ENCODE results near the gene RBM33. TPM values are rescaled to one million over a fixed set of nuclear protein-coding genes. Genes with fewer than 3 reads are reported as not detected.

RBM33 gene
- total RNA-seq, 4 donors from 2014 or later, result 27.0 to 34.5 (median 32.6) TPM

GRCh38 chr7:155700847-155701246, 56.4 kb downstream of the RBM33 start:
- TF ChIP-seq POLR2AphosphoS5 (IDR thresholded peaks at IDR 0.05) (no peak), POLR2A (IDR thresholded peaks at IDR 0.05; ENCODE audit: low read depth) (no peak), EP300 (IDR thresholded peaks at IDR 0.05) (no peak), CTCF (IDR thresholded peaks at IDR 0.05) (no peak)
- Histone ChIP-seq H3K27me3 (no peaks in the 10 kb centered on the region), H3K27ac (replicated peaks in 1 of 4) (no peak overlapping the region), H3K36me3 (peaks cover 16 to 48% (median 31%) of the 10 kb centered on the region in 4 donors), H3K4me1 (peaks cover 4 to 16% (median 10%) of the 10 kb centered on the region in 4 donors), H3K4me3 (no peak overlapping the region), H3K9me3 (no peaks in the 10 kb centered on the region)
- WGBS, result 95% methylated on average over 6 of the region's 6 CpGs
- DNase-seq (ENCODE audit: extremely low spot score), result no peak
- intact Hi-C loops (cut with DNase I), result no loop called here

GRCh38 chr7:155701972-155702544, 57.6 kb downstream of the RBM33 start:
- Histone ChIP-seq H3K36me3 (peaks cover 16 to 60% (median 39%) of the 10 kb centered on the region in 4 donors), H3K9me3 (no peaks in the 10 kb centered on the region), H3K27ac (replicated peaks in 1 of 4) (no peak overlapping the region), H3K4me1 (peaks cover 0 to 16% (median 7%) of the 10 kb centered on the region in 4 donors), H3K27me3 (no peaks in the 10 kb centered on the region), H3K4me3 (no peak overlapping the region)
- no peak for TF ChIP-seq POLR2A (IDR thresholded peaks at IDR 0.05; ENCODE audit: low read depth)
- TF ChIP-seq EP300 (IDR thresholded peaks at IDR 0.05), result no peak
- no peak for TF ChIP-seq CTCF (IDR thresholded peaks at IDR 0.05)
- TF ChIP-seq POLR2AphosphoS5 (IDR thresholded peaks at IDR 0.05), result no peak
- WGBS, result 95% methylated on average over 3 of the region's 3 CpGs
- intact Hi-C loops (cut with DNase I), result no loop called here
- DNase-seq (ENCODE audit: extremely low spot score), result no peak

GRCh38 chr7:155702616-155703015, 58.2 kb downstream of the RBM33 start:
- Histone ChIP-seq H3K9me3 (no peaks in the 10 kb centered on the region), H3K4me1 (peaks cover 0 to 16% (median 7%) of the 10 kb centered on the region in 4 donors), H3K4me3 (no peak overlapping the region), H3K27ac (replicated peaks in 1 of 4) (no peak overlapping the region), H3K27me3 (no peaks in the 10 kb centered on the region), H3K36me3 (peaks cover 17 to 66% (median 45%) of the 10 kb centered on the region in 4 donors)
- TF ChIP-seq CTCF (IDR thresholded peaks at IDR 0.05) (no peak), POLR2A (IDR thresholded peaks at IDR 0.05; ENCODE audit: low read depth) (no peak), EP300 (IDR thresholded peaks at IDR 0.05) (no peak), POLR2AphosphoS5 (IDR thresholded peaks at IDR 0.05) (no peak)
- DNase-seq (ENCODE audit: extremely low spot score), result no peak
- WGBS, result 94% methylated on average over 1 of the region's 1 CpG
- intact Hi-C loops (cut with DNase I), result no loop called here

GRCh38 chr7:155705623-155706360, 61.3 kb downstream of the RBM33 start:
- Histone ChIP-seq H3K9me3 (no peaks in the 10 kb centered on the region), H3K4me3 (no peak overlapping the region), H3K27ac (replicated peaks in 1 of 4) (no peak overlapping the region), H3K36me3 (peaks cover 24 to 96% (median 70%) of the 10 kb centered on the region in 4 donors), H3K27me3 (no peaks in the 10 kb centered on the region), H3K4me1 (no peaks in the 10 kb centered on the region)
- no peak for DNase-seq (ENCODE audit: extremely low spot score)
- no peak for TF ChIP-seq POLR2AphosphoS5 (IDR thresholded peaks at IDR 0.05)
- no peak for TF ChIP-seq EP300 (IDR thresholded peaks at IDR 0.05)
- no peak for TF ChIP-seq CTCF (IDR thresholded peaks at IDR 0.05)
- no peak for TF ChIP-seq POLR2A (IDR thresholded peaks at IDR 0.05; ENCODE audit: low read depth)
- intact Hi-C loops (cut with DNase I), result no loop called here
- WGBS, result 91% methylated on average over 16 of the region's 16 CpGs

Measured in esophagus muscularis mucosa (tissue), 4 donors.